GM19455 (cell line): Measurements from ENCODE around the gene PDIK1L.

Source experiments
- ATAC-seq: cut with Tn5 transposase; IDR thresholded peaks from one replicate; pipeline ENCODE4 v1.9.1; 2021; ENCODE audit not compliant: unreplicated experiment

The PDIK1L gene

DNA sequence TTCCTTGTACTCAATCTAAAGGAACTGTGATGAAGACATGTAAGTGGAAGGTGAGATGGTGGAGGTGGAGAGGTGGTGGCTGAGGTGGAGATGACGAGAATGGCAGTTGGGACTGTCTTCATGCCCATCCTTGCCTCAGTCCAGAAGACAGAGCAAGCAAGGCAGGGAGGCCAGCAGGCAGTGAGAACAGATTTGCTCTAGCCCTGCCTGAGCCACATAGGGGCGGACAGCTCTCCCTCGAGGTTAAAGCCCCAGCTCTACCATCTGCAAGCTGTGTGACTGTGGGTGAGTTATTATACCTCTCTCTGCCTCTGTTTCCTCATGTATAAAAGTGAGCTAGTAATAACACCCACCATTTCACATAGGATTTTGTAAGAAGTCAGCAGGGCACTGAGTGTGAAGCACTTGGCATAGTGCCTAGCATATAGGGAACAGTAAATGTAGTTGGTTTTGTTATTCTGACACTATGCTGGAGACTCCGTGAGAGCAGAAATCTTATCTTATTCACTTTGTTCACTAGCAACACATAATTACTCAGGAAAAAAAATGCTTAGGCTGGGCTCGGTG, 42.4 kb downstream of the PDIK1L start:
- no peak for ATAC-seq

DNA sequence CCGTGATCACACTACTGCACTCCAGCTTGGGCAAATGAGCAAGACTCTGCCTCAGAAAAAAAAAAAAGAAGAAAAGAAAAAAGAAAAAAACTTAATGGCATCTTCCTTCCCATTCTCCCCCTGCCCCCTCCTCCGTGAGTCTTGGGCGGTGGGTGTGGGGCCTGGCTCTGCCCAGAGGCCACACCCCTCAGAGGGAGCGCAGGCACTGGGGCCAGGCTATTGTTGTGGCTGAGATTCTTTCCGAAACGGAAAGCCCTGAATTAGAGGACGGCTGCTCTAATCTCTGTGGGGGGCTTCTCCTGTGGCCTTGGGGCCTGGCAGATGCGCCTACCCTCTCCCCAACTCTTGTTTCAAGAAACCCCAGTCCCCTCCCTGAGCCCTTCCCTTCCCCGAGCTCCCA, 43.1 kb downstream of the PDIK1L start:
- ATAC-seq = no peak

DNA sequence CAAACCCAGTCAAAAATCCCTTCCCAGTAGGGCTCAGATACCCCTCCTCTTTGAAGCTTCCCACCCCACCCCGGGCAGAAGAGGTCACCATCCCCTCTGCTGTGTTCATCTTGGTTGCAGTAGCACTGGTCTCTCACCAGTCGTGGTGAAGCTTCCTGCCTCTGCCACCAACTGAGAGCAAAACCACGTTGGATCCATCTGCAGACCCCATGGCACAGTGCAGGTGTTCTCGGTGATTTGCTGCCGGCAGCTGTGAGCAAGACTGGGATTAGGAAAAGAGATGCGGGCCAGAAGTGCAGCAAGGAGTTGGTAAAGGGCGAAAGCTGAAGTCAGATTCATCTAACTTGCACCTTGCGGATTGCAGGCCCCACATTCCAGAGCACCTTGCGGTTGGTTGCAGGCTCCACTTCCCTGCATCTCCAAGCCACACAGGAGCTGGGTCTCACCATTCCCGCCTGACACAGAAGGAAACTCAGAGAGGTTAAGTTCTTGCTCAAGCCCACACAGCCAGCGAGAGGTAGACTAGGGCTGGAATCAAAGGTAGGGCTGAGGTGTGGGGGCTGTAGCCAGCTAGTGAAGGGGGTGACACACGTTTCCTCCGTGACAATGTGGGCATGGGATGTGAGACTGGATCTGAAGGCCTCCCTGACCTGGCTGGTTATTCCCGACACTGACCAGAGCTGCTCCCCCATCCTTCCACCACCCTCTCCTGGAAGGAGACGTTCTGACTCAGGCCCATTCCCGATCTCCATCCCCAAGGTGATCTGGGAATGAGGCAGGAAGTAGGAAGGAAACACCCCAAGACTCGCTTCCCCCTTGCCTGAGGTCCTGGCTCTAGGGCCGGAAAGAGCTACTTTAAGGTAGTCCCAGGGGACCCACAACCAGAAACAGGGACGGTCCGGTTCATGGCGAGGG, 44.0 kb downstream of the PDIK1L start:
- ATAC-seq = no peak

DNA sequence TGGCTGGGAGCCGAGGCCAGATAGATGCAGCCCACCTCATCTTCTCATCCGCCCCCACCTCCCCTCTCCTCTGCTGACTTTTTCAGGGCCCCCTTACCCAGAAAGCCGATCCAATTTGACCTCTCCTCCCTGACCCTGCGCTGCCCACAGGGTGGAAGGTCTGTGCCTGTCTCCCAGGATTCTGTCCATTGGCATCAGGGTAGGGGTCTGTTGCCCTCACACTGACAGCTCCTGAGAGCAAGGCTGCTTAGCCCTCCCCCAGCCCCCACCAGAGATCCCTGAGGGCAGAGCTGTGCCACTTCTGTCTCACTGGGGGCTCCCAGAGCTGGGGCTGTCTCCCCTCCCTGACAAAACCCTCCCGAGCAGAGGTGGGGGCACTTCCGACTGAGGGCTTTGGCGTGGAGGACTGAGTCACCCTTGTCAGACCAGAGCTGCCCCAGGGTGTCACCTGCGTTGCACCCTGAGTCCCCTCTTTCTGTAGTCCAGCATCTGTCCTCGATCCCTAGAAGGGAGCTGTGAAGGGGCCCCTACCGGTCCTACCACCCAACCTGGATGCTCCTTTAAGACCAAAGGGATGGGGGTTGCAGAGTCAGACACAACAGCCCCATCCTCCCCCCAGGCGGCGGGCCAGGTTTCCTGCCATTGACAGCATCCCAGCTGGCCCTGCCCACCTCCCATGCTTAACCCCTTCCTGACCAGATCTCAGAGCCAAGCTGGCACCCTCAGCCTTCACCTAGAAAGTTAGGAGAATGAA, 44.8 kb downstream of the PDIK1L start:
- no peak for ATAC-seq

DNA sequence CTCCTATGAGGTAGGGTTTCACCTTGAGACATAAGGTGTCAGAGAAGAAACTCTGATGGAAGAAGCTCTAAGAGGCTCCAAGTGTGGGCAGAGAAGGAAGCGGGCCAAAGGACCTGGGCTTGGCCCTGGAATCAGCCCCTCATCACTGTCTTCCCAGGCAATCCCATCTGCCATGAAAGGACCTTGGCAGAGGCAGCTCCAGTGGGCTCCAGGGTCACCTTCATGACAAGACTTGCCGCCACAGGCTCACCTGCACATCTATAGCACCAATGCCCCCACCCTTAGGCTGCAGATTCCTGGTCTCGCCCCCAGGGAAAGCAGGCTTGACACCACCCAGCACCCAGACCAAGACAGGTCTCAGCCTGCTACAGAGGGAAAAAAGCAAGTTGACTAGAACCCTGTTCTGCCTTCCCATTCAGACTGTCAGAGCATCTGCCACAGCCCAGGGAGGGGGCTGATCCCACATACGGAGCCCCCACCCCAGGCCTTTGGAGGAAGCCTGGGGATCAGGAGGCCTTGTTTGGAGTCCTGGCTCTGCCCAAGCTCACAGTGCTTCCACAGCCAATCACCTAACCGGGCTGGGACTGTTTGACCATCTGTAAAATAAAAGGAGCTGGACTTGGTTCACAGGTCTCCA, 46.8 kb downstream of the PDIK1L start:
- ATAC-seq = no peak

DNA sequence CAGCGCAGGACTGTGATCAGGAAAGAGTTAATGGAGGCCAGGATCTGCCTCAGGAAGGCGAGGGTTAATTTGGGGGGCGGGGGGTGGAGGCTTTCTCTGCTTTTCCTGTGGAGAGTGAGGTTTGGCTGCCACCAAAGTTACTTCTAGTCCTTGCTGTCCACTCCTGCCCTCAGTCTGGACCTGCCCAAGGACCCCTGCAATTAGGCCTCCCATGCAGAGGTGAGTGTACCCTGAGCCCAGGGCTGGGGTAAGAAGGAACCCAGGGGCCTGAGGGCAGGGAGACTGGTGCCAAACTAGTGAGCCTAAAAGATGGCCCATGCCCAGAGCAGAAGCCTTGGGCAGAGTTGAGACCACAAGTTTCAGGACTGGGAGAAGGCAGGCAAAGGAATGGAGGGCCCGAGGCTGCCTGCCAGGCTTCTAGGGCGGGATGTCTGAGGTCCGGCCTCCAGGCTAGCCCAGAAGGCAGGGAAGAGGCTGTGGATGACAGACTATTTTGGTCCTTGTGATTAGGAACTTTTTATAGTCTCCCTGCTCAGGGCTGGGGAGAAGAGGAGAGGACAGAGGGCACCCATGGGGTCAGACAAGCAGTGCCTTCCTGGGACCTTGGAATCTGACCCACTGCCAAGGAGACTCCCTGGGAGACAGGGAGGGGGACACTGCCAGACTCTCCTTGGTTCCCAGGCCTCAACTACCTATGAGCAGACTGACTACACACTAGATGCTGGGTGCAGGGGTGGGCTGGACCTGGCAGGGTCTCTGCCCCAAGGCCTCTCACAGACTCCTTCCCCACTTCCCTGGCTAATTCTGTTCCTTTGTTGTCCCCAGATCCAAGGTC, 47.5 kb downstream of the PDIK1L start, which contains the start of gene FAM110D:
TSS of gene FAM110D (plus strand) at position 172 of the 835 bp plus-strand sequence. CDS start 2,213 bp downstream, outside the sequence.
- no peak for ATAC-seq

DNA sequence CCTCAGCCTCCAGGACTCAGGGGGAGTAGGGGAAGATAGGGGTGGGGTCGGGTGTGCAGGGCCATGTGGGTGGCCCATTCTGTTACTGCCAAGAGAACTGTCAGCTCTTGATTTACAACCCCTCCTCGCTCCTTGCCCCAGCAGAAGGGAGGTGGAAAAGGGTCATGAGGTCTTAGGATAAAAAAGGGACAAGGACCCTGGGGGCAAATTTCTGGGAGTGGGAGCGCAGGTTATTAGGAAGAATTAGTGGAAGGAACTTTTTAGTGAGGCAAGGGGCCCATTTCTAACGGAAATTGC, 48.1 kb downstream of the PDIK1L start:
- no peak for ATAC-seq

DNA sequence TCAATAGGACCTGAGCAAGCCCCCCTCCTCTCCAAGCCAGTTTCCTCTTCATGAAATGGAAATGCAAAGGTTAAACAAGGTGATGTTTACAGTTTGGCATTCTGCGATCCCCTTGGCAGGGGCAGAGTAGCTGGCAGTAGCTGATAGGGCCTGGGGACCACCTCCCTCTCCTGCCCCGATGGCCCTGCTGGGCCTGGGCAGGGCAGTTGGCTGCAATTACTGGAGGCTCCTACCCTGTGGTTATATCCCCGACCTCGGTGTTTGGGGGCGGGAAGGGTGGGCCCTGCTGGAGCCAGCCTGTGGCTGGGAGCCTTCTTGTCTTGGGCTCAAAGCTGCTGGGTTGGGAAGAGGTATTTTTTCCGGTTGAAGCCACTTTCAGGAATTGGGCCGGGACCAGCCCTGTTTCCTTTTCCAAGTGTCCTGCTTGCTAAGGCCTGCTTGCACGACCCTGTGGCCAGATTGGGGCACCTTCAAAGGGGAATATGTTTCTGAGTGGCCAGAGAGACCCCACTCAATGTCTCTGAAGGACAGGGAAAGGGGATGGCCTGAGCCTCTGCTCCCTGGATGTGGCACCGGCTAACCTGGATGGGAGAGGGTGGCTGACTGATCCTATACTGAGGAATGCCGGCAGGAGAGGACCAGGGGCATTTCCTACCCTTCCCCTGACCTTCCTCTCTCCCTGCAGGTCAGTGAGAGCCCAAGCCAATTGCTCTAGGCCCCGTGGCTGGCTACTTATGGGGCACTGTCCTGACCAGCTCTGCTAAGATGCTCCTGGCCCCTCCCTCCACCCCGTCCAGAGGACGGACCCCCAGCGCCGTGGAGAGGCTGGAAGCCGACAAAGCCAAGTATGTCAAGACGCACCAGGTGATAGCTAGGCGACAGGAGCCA, 49.1 kb downstream of the PDIK1L start:
- no peak for ATAC-seq

DNA sequence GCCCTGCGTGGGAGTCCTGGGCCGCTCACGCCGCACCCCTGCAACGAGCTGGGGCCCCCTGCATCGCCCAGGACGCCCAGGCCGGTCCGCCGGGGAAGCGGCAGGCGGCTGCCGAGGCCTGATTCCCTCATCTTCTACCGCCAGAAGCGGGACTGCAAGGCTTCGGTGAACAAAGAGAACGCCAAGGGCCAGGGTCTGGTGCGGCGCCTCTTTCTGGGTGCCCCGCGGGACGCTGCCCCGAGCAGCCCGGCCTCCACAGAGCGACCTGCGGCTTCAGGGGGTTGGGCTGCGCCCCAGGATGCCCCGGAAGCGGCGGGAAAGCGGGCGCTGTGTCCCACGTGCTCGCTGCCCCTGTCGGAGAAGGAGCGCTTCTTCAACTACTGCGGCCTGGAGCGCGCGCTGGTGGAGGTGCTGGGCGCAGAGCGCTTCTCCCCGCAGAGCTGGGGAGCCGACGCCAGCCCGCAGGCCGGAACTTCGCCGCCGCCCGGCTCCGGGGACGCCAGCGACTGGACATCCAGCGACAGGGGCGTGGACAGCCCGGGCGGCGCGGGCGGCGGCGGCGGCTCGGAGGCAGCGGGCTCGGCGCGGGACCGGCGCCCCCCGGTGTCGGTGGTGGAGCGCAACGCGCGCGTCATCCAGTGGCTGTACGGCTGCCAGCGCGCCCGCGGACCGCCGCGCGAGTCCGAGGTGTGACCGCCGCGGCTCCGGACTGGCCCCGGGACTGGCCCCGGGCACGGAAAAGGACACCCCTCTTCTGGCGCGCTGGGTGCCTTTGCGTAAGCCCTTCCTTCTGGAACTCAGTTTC, 50.0 kb downstream of the PDIK1L start:
- ATAC-seq = no peak

DNA sequence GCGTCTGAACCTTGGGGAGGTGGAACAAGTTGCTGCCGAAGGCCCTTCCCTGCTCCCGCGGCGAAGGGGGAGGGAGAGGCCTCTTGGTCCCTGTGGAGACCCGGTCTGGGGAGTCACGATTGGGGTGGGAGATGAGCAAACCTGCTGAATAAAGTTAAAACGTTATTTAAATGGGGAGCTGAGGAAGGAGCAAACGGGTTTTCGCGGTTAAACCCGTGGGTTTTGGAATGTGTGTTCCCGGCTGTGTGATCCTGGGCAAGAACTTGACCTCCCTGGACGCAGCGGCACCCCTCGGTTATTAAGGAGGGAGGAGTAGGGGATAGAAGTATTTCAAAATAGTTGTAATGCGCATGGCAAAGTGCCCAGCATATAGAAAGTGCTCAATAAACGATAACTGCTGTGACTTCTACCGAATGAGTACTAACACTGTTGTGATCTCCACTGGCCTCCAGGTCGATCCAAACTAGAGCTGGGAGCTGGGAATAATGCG, 50.6 kb downstream of the PDIK1L start:
- ATAC-seq = no peak

DNA sequence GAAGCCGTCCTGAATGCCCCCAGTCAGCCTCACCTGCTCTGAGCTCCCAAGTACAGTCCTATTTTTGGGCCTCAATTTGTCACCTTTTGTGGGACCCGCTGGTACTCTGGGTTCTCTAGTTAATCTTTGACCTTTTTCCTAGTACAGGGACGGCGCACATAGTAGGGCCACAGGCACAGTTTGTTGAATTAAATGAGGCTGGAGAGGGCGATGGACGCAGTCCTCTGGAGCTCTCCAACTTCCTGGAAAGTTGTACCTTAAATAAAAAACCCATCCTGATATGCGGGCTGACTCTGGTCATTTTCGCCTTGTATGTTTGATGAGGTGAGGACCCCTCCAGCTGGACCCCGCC, 52.0 kb downstream of the PDIK1L start:
- ATAC-seq = no peak

DNA sequence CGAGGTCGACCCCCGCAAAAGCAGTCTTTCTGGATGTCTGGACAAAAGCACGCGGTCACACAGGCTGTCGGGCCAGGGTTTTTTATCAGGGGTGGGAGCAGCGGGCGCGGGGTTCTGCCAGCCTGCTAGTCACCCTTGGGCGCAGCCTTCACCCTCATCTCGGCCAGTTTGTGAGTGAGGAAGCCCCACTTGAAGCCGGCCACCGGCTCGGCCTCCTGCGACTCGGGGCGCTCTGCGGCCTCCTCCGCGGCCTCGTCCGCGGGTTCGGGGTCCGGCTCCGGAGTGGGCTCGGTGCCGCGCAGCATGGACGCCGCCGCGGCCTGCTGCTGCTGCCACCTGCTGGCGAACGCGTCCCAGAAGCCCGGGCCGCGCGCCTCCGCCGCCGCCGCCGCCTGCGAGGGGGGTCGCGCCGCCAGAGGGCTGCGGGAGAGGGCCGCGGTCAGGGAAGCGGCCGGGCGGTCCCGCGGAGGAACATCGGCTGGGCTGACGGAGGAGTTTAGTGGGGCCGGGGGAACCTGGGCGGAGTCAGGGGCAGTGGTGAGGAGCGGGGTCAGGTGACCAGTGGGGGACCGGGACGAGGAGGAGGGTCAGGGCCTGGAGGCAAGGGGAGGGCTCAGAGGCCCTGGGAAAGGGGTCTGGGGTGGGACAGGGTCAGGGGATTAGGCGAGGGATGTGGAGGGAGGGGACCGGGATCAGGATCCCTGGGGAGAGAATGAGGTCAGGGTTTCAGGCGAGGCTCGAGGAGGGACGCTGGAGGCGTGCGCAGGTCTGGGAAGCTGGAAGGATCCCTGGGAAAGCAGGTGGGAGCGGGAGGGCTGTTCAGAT, 52.6 kb downstream of the PDIK1L start:
- ATAC-seq = no peak

DNA sequence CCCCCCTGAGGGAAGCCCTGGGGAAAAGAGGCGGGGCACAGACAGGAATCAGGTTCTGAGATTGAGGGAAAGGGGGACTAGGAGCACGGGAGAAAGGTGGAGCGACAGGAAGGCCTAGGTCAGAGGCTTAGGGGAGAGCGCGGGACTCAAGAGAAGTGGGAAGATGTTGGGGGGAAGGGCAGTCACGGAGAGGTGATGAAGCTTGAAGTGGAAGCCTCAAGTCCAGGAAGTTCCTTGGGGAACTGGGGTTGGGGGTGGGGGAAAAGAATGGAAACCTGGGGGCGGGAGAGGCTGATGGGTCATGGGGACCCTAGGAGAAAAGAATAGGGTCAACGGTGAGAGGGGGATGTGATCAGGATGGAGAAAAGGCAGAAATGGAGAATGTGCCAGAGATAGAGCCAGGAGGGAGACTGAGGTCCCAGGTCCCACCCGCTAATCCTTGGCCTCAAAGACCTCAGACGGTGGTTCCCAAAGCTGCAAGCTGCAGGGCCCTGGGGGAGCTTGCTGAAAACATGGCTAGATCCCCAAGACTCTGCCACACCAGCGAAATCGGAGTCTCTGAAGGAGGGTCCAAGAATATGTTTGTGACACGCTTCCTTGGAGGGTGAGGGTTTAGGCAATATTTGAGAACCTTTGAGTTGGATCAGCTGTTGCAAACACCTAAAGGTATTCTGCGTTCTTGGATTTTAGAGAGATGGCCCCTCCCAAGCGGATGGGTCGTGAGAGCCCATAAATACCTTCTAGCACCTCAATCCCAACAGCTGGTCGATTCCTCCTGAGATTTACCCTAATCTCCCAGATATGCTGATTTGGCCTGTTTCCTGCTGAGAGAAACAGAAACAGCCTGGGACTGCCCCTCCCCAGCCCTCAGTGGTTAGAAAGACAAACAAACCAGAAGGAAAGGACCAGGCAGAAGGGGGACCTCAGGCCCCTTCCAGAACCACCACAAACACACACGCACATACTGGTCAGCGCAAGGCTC, 53.5 kb downstream of the PDIK1L start:
- no peak for ATAC-seq

DNA sequence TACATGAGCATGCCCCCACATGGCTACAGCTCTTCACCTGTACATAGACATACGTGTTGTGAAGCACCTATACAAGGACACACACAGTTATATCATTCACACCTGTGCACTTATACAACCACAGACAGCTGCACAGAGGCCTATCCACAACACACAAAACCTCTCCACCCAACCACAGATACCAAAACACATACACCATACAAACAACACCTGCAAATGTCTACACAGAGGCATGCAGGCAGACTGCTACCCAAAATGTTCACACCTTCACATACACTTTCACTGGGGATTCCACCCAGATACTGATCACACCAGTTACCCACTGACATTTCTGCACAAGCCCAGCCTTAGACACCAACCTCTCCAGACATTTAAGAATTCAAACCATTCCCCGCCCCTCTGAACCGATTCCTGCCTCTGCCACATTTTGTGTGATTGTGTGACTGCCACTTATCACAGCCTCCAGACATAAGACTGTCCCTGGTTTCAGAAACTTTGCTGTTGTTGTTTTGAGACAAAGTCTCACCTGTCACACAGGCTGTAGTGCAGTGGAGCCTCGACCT, 55.2 kb downstream of the PDIK1L start:
- ATAC-seq = no peak

DNA sequence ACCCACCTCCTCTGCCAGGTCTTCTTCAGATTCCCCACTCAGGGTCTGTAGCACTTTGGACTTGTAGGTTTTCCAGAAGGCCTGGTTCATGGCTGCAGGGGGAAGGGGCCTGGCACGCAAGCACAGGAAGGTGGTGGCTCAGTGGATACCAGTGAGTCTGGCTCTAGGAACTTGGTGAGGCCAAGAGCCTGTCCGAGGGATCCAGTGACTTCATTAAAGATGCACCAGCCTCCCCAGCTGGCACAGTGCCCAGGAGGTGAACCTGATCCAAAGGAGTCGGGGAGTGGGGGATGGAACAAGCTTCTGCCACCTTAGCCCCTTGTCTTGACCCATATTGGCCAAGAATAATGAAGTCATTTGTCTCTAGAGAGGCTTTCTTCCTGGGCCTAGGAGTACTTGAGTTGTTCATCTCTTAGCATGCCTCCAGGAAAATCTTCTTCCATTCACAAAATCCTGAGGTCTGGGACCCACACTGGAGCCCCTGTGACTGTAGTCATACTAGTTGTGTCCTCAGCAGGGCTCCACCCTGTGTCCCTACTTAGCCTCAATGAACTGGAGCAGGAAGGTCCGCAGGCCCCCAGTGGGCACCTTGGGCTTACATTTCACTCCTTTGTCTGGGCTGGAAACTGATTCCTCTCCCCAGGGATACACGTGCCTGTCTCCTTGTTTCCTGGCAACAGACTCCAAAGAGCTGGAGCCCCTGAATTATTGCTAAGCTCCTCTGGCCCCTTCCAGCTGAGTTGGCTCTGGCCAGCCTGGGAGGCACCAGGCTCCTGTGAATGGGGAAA, 57.0 kb downstream of the PDIK1L start, which contains the start of gene C1orf232:
TSS of gene C1orf232 (minus strand) at position 554 of the 788 bp plus-strand sequence. CDS start at position 90, 464 bp downstream.
- ATAC-seq = no peak
